Gastroesophageal sphincter (tissue), 2 donors: ENCODE measurements around the gene CDH4.

Experiments
- POLR2A ChIP-seq, 2 donors: fragments of 450-650 bp; IDR thresholded peaks; one replicate each; pipeline ENCODE4 v1.6.1; 2017; ENCODE audit warnings: antibody characterized with exemption in 2 of 2, mild to moderate bottlenecking in 2 of 2, moderate library complexity in 1 of 2
- POLR2AphosphoS5 ChIP-seq: sonication (generic); formaldehyde crosslinking; IDR thresholded peaks from one replicate; pipeline ENCODE4 v1.6.1; 2017; ENCODE audit warnings: antibody characterized with exemption

GRCh38 chr20:61926796-61927192, 674.7 kb downstream of the CDH4 start:
- no peak for TF ChIP-seq POLR2A (IDR thresholded peaks at IDR 0.05)
- TF ChIP-seq POLR2AphosphoS5 = no peak
